GM18520 (cell line): ENCODE data around the gene CCDC70.

Experiments
- ATAC-seq: cut with Tn5 transposase; IDR thresholded peaks from one replicate; pipeline ENCODE4 v1.9.1; 2021; ENCODE audit not compliant: unreplicated experiment

CCDC70 gene

DNA sequence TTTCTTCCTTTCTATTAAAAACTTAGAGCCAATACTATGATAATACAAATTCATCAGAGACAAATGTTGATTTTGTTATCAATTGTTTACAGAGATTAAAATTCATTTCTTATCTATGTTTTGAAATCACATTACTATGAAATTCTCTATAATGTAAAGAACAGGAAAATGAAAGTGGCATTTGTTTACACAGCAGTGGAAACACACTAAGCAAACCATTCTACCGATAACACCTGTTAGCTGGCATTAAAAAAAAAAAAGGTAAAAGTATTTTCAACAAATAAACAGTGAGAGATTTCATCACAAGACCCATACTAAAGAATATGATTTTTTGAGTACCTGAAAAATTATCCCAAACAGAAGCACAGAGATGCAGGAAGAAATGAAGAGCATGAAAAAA is 4.8 kb upstream of the CCDC70 start:
- ATAC-seq = no peak

DNA sequence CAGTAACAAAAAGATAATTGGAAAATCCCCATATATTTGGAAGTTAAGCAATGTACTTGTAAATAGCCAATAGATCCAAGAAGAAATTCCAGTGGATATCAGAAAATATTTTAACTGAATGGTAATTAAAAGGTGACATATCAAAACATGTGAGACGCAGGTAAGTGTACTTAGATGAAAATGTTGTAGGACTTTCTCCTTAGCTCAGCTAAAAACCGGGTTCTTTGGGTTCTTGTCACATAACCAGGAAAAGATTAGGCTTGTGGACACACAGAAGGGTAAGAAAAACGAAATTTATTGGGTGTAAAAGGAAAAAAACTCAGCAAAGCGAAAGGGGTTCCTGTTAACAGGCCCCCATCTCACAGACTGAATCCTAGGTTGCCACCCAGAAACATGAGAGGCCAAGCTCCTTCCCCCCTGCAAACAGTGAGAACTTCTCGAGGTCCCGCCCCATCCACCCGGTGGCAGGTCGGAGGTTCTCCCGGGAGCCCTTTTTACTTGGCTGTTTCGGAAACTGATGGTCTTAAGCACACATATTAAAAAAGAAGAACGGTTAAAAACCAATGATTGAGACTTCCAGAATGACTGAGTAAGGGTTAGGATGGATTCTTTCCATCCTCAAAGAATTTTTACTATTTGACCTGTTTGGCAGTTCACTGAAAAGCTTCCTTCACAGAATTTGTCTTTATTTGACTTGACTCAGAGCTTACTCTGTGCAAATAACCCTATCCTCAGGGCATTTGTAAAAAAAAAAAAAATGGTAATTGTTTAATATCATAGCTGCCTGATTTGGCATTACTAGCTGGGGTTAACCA is 3.1 kb upstream of the CCDC70 start:
- ATAC-seq = no peak

DNA sequence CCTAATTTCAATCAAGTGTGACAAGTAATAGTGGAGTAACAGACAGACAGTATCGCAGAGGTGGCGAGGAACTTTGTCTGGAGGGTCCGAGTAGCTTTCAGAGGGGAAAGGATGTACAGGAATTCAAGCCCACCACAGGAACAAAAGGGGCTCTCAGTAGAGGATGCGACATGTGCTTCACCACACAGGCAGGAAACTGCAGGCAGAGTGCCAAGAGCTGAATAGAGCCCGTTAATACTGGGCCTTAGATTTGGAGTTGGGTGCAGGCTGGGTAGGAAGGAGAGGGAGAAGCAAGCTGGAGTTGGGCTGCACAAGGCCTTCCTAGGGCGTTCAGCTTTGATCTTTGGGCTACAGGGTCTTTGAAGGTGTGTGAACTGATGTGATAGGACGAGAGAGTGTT is 1.2 kb downstream of the CCDC70 start:
- ATAC-seq = no peak

DNA sequence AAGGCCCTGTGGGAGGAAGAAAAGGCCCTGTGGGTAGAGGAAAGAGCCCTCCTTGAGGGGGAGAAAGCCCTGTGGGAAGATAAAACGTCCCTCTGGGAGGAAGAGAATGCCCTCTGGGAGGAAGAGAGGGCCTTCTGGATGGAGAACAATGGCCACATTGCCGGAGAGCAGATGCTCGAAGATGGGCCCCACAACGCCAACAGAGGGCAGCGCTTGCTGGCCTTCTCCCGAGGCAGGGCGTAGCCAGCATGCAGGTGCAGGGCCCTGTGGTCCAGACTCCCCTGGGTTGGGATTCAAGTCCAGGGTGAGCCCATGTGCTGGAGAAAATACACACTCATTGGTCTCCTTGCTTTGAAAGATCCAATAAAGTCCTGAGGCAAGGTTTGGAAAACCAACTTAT is 4.1 kb downstream of the CCDC70 start:
- ATAC-seq = no peak

DNA sequence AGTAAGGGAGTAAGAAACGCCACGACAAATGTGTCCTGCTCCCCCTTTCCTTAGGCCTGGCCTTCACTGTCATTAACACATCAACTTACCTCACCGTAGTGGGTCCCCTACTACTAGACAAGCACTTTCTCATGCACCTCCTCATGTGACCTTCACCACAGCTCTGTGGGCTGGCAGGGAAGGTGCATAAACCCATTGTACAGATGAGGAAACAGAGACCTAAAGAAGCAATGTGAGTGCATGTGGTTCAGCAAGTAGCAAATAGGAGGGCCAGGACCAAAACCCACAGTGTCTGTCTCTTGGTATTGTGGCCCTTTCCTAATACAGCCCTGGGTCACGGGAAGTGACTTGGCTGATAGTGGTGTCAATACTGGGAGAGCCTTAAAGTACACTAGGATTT is 5.3 kb downstream of the CCDC70 start:
- no peak for ATAC-seq

DNA sequence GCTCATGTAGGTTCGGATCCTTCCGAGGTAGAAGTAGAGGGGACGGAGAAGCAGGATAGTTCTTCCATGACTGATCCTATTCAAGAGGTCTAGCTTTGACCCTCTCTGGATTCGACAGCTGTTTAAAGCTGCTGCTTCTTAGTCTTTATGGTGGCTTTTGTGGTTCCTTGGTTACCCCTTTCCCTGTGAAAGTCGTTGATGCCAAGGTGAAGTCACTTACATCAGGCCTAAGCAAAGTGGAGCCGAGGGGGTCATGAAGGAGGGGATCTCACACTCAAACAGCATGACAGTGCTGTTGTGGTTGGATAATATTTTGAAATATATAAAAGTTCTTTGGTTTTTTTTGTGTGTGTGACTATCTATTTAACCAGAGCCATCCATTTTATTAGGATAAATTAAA is 8.1 kb downstream of the CCDC70 start:
- no peak for ATAC-seq

DNA sequence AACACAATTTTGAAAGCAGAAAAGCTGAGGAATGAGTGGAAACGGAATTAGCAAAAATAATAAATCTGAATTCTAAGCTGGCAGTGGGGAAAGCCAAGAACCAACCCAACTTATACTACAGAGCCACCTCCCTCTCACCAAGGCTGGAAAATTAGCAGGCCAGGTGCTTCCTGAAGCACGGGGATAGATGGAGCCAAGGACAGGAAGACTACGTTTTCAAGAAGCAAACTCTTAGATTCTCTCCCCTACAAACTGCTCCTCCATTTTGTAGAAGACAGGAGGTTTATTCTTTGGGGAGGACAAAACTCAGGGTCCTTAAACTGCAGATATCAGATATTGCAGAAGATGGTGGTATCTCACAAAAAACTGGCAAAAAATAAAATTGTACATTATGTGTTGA is 8.8 kb downstream of the CCDC70 start:
- no peak for ATAC-seq

DNA sequence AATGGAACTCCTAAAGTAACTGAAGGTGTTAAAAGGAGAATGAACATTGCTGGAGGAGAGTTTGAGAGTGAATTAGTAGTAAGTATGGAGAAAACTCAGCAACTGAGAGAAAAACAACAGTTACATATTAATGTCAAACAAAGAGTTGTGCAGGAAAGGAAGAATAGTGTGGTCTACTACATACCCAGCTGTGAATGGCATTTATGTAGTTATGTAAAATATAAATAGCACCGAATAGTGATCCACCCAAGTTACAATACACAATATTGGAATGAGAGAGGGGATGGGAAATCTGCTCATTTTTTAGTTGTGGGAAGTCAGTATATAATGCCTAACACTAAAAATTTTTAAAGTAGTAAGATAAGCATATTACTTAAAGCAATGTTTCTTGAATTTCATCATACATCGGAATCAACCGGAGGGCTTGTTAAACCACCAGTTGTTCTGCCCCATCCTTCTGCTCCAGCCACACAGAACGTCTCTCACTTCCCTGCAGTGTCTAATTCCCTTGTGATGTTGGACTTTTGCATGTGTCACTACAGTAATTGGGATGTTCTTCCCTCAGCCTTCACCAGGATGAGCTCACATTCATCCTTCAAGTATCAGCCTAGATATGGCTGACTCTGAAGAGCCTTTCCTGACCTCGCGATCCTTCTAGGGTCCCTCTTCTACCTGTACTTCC is 11.5 kb downstream of the CCDC70 start:
- no peak for ATAC-seq

DNA sequence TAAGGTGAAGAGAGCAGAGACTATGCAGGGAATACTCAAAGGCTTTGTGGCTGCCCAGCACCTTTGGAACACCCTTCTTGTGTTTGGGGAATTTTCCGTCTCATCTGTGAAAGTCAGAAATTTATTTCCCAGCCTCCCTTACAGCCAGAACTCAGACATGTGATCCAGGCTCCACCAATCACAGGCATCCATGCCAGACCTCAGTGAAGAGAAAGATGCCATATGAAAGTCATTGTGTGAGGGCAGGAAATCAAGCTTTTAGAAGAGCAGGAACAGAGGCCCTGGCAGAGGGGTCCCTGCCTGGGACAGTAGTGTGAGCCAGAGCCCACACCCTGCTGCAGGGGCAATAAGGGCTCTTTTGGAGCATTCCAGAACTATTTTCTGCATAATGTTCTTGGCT is 12.1 kb downstream of the CCDC70 start:
- ATAC-seq = no peak

DNA sequence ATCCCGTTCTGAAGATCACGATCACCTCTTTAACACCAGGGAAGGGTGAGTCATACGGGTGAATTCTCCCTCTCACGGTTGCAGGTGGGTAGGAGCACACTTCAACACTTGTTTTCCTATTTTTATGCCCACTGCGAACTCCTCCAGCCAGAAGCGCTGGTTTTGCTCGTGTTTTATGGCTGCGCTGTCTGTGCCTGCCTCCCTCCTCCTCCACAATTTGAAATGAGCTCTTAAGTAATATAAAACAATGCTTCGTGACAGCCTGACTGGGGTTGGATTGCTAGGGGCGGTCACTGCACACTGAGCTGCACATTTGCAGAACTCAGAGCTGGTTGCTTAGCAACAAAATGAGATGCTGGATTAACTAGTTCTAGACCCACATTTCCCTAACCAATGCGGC is 12.9 kb downstream of the CCDC70 start:
- ATAC-seq = no peak

DNA sequence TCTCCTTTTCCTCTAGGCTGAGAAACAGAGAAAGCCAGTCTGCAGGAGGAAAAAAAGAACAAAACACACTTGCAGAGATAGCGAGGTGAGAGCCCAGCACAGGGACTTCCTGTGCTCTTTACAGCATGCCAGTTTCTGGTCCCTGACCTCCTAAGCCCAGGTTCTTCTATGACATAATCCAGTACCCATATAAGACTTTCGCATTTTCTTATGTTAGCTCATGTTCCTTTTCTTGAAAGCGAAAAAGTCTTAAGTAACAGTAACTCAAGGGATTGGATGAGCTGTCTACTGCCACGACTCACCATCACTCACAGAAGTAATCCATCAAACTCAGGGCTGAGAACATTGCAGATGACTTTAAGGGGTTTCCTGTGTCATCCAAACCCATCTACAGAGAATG is 17.4 kb downstream of the CCDC70 start:
- no peak for ATAC-seq

DNA sequence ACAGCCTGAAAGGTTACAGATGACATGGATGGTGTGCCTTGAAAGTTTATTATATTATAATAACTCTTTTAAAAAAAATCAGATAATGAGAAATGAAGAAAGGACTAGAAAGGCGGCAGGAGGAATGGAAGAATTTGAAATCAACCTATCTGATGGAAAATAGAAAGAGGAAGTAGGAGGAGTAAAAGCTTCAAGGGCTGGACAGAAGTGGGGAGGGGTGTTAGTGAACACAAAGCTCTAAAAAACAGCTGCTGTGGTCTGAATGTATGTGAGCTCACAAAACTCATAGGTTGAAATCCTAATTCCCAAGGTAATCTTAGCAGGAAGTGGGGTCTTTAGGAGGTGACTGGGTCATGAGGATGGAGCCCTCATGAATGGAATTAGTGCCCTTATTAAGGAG is 19.5 kb downstream of the CCDC70 start:
- no peak for ATAC-seq

DNA sequence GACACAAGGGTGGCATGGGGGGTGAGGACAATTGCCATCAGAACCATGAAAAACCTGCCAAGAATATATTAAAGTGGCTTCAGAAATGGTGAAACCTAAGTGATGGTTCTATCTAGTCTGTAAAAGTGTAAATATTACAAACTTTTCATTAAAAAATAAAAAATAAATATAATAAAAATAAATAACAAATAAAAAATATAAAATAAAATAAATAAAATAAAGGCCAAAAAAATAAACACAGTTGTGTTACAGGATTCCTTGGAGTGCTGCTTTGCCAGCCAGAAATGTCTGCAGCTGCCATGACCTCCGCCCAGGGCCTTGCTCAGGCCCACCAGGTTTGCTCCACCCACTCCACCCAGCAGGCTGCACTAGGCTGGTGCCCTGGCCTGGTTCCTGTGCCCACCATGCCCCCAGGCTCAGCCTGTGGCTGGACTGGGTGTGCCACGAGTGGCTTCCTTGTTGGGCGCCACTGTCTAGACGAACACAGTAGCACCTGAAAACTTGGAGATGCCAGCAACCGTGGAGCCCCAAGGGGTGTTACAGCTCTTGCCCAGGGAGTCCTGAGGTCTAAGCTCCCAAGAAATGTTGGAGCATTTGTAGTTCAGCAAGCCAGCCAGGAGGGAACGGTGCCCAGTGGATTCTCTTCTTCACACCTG is 20.9 kb downstream of the CCDC70 start:
- ATAC-seq = no peak

DNA sequence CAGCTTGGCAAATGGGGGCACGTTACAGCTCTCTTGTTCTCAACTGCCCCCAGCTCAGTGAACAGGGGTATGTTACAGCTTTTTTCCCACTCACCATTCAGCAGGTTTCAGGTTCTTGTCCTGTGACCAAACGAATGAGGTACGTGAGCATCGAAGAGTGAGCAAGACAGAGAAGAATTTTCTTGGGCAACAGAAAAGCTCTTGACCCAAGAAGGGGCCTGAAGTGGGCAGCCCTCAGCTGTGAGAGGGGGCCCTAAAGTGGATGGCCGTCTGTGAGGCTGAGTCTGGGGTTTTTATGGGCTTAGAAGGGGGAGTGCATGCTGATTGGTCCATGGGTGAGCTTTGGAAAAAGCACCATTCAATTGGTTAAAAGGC is 21.4 kb downstream of the CCDC70 start:
- no peak for ATAC-seq

DNA sequence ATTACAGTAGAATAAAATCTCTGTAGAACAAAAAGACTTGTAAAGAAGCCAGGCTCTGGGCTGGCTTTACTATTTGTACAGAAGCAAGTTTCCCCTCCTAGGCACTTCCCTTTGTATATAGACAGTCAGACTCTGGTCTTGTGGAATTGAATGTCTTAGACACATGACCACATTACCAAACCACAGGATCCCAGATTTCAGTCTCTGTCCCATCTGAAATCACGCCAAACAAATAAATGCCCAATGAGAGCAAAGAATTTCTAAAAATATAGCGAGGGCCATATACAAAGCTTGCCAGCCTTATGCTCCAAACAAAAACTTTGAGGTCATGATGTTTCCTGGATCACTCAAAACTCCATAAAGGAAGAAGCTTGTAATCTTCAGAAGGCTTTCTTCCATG is 23.9 kb downstream of the CCDC70 start:
- no peak for ATAC-seq

DNA sequence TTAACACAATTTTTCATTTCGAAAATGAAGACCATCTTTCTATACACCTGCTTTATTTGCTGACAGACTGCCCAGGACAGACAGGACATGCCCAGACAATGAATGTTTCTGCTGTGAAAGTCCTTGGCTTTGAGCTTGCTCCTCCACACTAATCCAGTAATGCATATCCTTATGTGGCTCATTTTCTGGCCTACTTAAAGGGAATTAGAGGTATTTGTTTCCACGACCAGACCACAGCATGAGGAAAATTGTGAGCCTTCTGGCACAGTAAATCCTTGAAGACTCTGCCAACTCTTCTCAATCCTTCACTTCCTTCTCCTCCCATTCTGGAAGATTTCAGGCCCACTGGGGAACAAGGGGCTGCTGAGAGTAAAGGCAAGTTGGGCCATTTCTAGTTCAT is 25.7 kb downstream of the CCDC70 start:
- ATAC-seq = no peak

DNA sequence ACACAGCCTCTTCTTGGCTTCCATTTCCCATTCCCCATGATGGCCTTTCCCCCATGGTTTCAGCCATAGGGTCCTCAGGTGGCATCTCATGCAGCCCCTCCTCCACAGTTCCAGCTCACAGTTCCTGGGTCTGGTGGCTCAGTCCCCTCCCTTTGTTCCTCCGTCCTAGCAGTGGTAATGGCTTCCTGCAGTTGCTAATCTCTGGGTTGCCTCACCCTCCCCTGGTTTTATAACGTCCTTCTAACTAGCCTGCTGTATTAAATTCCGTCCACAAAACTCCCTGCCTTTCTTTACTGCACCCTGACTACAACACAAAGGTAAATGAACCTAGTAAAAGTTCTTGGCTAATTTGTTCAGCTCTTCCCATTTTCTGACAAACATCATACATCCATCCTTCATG is 30.9 kb downstream of the CCDC70 start:
- ATAC-seq = no peak

DNA sequence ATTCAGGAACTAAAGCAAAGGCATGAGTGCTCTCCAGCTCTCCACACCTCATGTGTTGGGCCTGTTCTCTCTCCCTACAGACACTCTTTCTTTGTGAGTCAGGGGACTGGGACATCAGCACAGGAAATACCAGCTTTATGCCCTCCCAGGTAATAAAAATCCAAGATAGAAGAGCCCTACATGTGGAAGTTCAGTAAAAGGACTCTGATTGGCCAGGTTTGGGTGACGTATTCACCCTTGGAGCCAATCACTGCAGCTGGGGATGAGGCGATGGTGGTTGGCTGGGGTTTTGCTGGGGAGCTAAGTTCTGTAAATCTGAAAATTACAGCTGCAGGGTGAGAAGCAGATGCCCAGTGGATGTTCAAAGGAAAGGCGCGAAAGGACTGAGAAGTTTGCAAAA is 32.5 kb downstream of the CCDC70 start:
- no peak for ATAC-seq

DNA sequence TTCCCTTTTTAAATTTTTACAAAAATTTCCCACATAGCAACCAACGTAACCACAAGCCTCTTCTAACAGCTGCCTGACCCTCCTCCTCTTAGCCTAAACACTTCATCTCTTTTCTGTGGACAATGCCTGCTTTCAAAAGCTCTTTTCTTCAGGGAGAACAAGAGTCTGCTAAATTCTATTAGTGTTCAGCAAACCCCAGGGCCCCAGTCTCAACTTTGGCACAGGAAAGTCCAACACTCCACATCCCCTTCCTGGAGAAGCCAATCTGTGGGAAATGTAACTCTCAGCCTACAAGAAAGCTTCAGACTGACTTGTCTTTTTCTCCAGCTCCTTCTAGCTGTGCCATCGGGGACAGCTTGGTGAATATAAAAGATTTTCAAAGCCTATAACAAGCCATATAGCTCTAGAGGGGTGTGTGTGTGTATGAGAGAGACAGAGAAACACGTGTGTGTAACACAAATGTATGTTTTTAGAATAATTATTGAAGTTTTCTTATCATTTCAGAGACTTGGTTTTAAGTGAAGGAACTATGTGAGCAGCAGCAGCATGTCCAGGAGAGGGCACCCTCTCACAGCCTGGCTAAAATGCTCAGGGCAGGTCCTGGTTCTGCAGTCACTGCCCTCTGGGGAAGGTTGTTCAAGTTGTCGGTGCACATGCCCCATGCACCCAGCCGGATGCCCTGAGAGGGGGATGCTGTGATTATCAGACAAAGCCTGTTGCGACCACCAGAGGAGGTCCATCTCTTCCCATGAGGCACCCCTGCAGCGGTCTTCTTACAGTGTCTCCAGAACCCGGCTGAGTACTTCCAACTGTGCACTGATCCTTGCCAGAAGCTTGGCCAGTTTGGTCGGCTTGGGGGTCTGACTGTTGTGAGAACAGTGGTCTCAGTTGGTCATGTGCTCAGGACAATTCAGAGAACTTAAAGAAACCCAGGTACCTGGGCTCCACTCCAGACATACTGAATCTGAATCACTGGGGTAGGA is 34.4 kb downstream of the CCDC70 start:
- ATAC-seq = no peak

DNA sequence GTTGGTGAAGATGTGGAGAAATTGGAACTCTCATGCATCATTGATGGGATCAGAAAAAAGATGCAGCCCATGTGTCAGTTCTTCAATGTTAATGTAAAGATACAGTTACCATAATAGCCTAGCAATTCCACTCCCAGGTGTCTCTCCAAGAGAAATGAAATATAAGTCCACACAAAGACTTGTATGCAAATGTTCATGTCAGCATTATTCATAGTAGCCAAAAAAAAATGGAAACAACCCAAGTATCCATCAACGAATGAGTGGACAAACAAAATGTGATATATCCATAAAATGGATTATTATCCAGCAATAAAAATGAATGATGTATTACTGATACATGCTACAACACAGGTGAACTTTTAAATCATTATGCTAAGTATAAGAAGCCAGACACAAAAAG is 38.7 kb downstream of the CCDC70 start:
- ATAC-seq = no peak

DNA sequence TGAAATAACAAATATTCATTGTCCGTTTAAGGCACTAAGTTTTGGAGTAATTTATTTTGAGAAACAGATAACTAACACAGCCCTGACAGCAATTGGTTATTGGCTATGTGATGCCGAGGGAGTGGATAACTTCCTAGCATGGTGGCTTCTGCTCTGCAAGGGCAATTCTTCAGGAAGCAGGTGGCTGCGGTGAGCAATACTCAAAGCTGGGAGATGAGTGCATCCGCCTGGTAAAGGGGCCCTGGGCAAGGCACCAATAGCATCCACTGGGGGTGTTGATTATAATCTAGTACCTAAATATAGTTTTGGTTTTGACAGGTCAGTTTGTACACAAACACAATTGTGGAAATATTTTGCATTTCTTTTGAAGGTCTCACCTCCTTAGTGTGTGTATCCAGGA is 41.0 kb downstream of the CCDC70 start:
- no peak for ATAC-seq
